ENCODE measurements around the gene IFI27. TPM values are rescaled to one million over a fixed set of nuclear protein-coding genes. Genes with fewer than 3 reads are reported as not detected.

IFI27 gene
- total RNA-seq, 1 donor from 2014 or later = 3.8 TPM

GRCh38 chr14:94129758-94130414 lies 19.4 kb downstream of the IFI27 start:
- no peaks in the 10 kb centered on the region for H3K36me3 Mint-ChIP-seq (ENCODE audit: low read depth, unreplicated experiment)
- peaks cover 3% of the 10 kb centered on the region for H3K27me3 Mint-ChIP-seq (ENCODE audit: unreplicated experiment)
- no peak for TF ChIP-seq CTCF (IDR thresholded peaks at IDR 0.05; ENCODE audit: unreplicated experiment)
- H3K27ac Mint-ChIP-seq (ENCODE audit: unreplicated experiment) = peak overlapping the region; percentile 46
- H3K9me3 Mint-ChIP-seq (ENCODE audit: unreplicated experiment) = no peaks in the 10 kb centered on the region
- peak overlapping the region; percentile 93 for H3K4me3 Mint-ChIP-seq (ENCODE audit: unreplicated experiment)
- peaks cover 8% of the 10 kb centered on the region for H3K4me1 Mint-ChIP-seq (ENCODE audit: unreplicated experiment)
- DNase-seq (ENCODE audit: low spot score) = no peak

- Mint-ChIP-seq H3K4me1 (ENCODE audit: unreplicated experiment) (peaks cover 8% of the 10 kb centered on the region), H3K9me3 (ENCODE audit: unreplicated experiment) (no peaks in the 10 kb centered on the region), H3K36me3 (ENCODE audit: low read depth, unreplicated experiment) (no peaks in the 10 kb centered on the region), H3K27me3 (ENCODE audit: unreplicated experiment) (peaks cover 1% of the 10 kb centered on the region), H3K27ac (ENCODE audit: unreplicated experiment) (no peak overlapping the region), H3K4me3 (ENCODE audit: unreplicated experiment) (no peak overlapping the region)
- peak; percentile 97 for TF ChIP-seq CTCF (IDR thresholded peaks at IDR 0.05; ENCODE audit: unreplicated experiment)
- peak; percentile 66 for DNase-seq (ENCODE audit: low spot score)
Measured at GRCh38 chr14:94132285-94132887, 21.9 kb downstream of the IFI27 start.

DNA sequence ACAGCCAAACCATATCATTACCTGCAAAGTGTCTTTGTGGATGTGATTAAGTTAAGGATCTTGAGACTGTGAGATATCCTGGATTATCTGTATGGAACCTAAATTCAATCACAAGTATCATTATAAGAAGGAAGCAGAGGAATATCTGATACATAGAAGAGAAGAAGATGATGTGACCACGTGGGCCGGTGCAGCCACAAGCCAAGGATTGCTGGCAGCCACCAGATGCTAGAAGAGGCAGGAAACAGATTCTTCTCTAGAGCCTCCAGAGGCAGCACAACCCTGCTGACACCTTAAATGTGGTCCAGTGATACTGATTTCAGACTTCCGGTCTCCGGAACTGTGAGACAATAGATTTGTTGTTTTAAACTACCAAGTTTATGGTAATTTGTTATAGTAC lies 24.9 kb downstream of the IFI27 start:
- Mint-ChIP-seq H3K27me3 (ENCODE audit: unreplicated experiment) (no peaks in the 10 kb centered on the region), H3K4me1 (ENCODE audit: unreplicated experiment) (no peaks in the 10 kb centered on the region), H3K36me3 (ENCODE audit: low read depth, unreplicated experiment) (no peaks in the 10 kb centered on the region), H3K9me3 (ENCODE audit: unreplicated experiment) (no peaks in the 10 kb centered on the region), H3K4me3 (ENCODE audit: unreplicated experiment) (no peak overlapping the region), H3K27ac (ENCODE audit: unreplicated experiment) (no peak overlapping the region)
- no peak for DNase-seq (ENCODE audit: low spot score)
- TF ChIP-seq CTCF (IDR thresholded peaks at IDR 0.05; ENCODE audit: unreplicated experiment) = no peak

- peak; percentile 96 for TF ChIP-seq CTCF (IDR thresholded peaks at IDR 0.05; ENCODE audit: unreplicated experiment)
Measured at GRCh38 chr14:94136575-94137331, 26.2 kb downstream of the IFI27 start.

GRCh38 chr14:94138251-94138650 lies 27.7 kb downstream of the IFI27 start:
- Mint-ChIP-seq H3K36me3 (ENCODE audit: low read depth, unreplicated experiment) (no peaks in the 10 kb centered on the region), H3K4me1 (ENCODE audit: unreplicated experiment) (no peaks in the 10 kb centered on the region), H3K9me3 (ENCODE audit: unreplicated experiment) (no peaks in the 10 kb centered on the region), H3K4me3 (ENCODE audit: unreplicated experiment) (no peak overlapping the region), H3K27ac (ENCODE audit: unreplicated experiment) (no peak overlapping the region), H3K27me3 (ENCODE audit: unreplicated experiment) (peaks cover 4% of the 10 kb centered on the region)
- no peak for TF ChIP-seq CTCF (IDR thresholded peaks at IDR 0.05; ENCODE audit: unreplicated experiment)
- DNase-seq (ENCODE audit: low spot score) = no peak

More at GRCh38 chr14:94136575-94137331, 26.2 kb downstream of the IFI27 start:
- Mint-ChIP-seq H3K4me3 (ENCODE audit: unreplicated experiment) (no peak overlapping the region), H3K9me3 (ENCODE audit: unreplicated experiment) (no peaks in the 10 kb centered on the region), H3K27ac (ENCODE audit: unreplicated experiment) (no peak overlapping the region), H3K4me1 (ENCODE audit: unreplicated experiment) (no peaks in the 10 kb centered on the region), H3K36me3 (ENCODE audit: low read depth, unreplicated experiment) (no peaks in the 10 kb centered on the region), H3K27me3 (ENCODE audit: unreplicated experiment) (peaks cover under 1% of the 10 kb centered on the region)
- peak; percentile 88 for DNase-seq (ENCODE audit: low spot score)
